D721Med (cell line): ENCODE measurements around the gene GIMAP4.
"Not testable (repeated sequence)": the region's sequence is repeated elsewhere in the genome, so short reads cannot be mapped to it uniquely, and the experiment has no call there.

Source experiments
- DNase-seq: peaks from one replicate; pipeline ENCODE4 v3.0.0; 2011; ENCODE audit warnings: low spot score; ENCODE audit not compliant: insufficient read length
- FAIRE-seq: peaks from 2 replicates; lab custom pipeline; 2011; peaks lifted over from hg19 to GRCh38; lab: Jason Lieb, UNC
- CTCF ChIP-seq: IDR thresholded peaks from 2 replicates; pipeline ENCODE4 v1.5.1; 2012; ENCODE audit warnings: mild to moderate bottlenecking, control low read depth; ENCODE audit not compliant: insufficient read depth; ENCODE audit errors: missing control alignments

GIMAP4 gene

GRCh38 chr7:150610233-150610632, 43.0 kb downstream of the GIMAP4 start:
- no peak for TF ChIP-seq CTCF
- FAIRE-seq (no peak), DNase-seq (no peak)

- no peak for FAIRE-seq
- DNase-seq = no peak
- no peak for TF ChIP-seq CTCF
These were observed 45.7 kb downstream of the GIMAP4 start for GRCh38 chr7:150612925-150613324.

- TF ChIP-seq CTCF = no peak
- FAIRE-seq = no peak
- no peak for DNase-seq
These were observed 46.7 kb downstream of the GIMAP4 start for GRCh38 chr7:150613880-150614279.

- not testable (repeated sequence) for DNase-seq, FAIRE-seq
These were observed 47.2 kb downstream of the GIMAP4 start for GRCh38 chr7:150614426-150614825.

GRCh38 chr7:150615221-150615755, 48.1 kb downstream of the GIMAP4 start:
- not testable (repeated sequence) for FAIRE-seq, DNase-seq

GRCh38 chr7:150620061-150620460, 52.9 kb downstream of the GIMAP4 start:
- FAIRE-seq (no peak), DNase-seq (no peak)
- TF ChIP-seq CTCF = no peak

- no peak for TF ChIP-seq CTCF
- no peak for FAIRE-seq
- DNase-seq = no peak
These were observed 53.6 kb downstream of the GIMAP4 start for GRCh38 chr7:150620617-150621371.

- DNase-seq (no peak), FAIRE-seq (no peak)
- TF ChIP-seq CTCF = no peak
These were observed 54.2 kb downstream of the GIMAP4 start for GRCh38 chr7:150621376-150621775.
